Islet precursor cell (in vitro differentiated cells): ENCODE data around the gene GATA2.

ENCODE experiments used
- DNase-seq: peaks from one replicate; pipeline ENCODE4 v3.0.0-alpha.2; 2018

The GATA2 gene

GRCh38 chr3:128432301-128432970 lies 60.6 kb downstream of the GATA2 start:
- DNase-seq, result peak; percentile 75

DNA sequence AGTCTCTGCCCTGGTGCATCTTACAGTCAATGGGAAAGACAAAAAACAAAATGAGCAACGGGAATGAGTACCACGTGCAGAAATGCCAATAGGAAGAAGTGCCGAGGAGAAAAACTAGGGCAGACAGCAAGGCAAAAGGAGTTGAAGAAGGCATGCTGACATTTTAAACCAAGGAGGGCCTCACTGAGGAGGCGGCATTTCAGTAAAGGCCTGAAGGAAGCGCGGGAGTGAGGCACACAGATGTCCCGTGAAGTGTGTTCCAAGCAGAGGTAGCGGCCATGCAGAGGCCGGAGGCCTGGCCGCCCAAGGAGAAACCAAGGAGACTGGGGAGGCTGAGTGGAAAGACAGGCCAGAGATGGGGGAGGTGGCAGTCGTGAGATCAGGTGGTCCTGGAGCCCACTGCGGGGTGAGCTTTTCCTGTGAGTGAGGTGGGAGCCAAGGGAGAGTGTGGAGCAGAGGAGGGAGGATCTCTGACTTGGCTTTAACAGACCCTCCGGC lies 61.1 kb downstream of the GATA2 start:
- DNase-seq, result no peak

- no peak for DNase-seq
Measured at GRCh38 chr3:128430731-128431130, 62.3 kb downstream of the GATA2 start.

- no peak for DNase-seq
Measured at GRCh38 chr3:128430301-128430700, 62.7 kb downstream of the GATA2 start.

GRCh38 chr3:128429751-128430150 lies 63.2 kb downstream of the GATA2 start:
- no peak for DNase-seq
